NCI-H2081 treated with DMSO at 0.1 percent for 48 hours (cell line): ENCODE measurements around the gene GINS3.

Source experiments
- DNase-seq: peaks from one replicate; lab custom pipeline; 2025; lab: John Stamatoyannopoulos, UW

Gene GINS3

DNA sequence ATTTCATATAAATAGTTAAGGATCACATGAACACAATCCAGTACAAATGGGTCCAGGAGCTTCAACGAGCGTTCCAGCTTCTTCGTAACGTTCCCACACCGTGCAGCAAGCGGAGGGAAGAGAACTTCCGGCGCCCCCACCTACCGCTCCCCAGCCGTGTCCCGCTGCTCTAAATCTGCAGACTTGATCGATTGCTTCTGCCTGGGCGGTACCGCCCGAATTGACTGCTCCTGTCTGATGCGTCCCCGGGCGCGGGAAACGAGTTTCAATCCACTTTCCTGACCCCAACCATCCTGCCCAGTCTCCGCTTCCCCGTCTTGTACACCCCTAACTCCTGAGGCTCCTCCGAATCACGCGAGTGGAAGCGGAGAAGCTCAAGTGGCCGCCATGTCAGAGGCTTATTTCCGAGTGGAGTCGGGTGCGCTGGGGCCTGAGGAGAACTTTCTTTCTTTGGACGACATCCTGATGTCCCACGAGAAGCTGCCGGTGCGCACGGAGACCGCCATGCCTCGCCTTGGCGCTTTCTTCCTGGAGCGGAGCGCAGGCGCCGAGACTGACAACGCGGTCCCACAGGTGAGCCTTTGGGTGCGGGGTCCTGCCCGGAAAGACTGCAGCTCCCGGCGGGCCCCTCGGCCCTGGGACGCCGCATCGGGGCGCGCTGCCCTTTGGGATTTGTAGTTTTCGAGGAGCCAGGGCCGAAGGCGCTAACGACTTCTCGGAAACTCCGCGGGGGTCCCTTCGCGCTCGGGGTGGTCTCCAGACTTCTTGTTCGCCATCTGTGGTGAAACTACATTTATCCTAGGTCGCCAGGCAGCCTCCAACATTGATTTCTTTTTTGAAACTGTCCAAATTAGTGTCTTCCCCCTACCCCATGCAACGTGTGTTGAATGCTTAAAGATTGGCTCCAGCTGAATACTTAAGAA lies at the start of gene GINS3:
Gene GINS3, plus strand, starts transcription at position 257 of the 923 bp plus-strand sequence. Its CDS starts 131 bp downstream, at position 388.
- DNase-seq: peak; percentile 33

DNA sequence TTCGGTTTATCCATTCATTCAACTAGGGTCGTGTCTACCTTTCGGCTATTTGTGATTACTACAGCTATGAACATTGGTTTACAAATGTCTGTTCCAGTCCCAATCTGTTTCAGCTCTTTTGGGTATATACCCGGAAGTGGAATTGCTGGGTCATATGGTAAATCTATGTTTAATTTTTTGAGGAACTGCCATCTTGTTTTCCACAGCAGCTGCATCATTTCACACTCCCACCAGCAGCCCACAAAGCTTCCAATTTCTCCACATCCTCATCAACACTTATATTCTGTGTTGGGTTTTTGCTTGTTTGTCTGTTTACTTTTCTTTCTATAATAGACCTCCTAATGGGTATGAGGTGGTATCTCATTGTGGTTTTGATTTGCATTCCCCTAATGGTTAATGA lies 48.7 kb upstream of the GINS3 start:
- no peak for DNase-seq

DNA sequence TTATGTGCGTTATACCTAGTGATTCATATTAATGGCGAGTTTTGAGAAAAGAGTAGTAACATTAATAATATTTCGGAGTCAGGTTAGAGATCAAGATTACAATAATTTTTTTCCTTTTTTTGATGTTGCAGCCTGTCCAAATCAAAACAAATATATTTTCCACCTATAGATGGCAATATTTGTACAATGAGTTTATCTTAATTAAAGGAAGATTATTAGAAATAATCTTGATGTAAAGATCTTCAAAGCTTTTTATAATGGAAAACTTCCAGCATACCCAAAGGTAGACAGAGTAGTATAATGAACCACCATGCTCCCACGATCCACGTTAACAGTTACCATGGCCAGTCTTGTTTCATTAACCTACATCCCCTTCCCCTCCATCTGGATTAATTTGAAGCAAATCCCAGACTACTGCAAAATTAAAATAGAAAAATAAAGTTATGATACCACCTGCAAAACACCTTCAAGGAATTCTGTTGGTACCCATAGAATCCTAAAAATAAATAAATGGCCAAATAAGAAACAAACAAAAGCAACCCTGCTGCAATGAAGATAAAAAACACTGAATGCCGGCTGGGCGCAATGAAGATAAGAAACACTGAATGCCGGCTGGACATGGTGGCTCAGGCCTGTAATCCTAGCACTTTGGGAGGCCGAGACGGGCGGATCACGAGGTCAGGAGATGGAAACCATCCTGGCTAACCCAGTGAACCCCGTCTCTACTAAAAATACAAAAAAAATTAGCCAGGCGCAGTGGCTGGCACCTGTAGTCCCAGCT lies 46.5 kb upstream of the GINS3 start:
- no peak for DNase-seq

DNA sequence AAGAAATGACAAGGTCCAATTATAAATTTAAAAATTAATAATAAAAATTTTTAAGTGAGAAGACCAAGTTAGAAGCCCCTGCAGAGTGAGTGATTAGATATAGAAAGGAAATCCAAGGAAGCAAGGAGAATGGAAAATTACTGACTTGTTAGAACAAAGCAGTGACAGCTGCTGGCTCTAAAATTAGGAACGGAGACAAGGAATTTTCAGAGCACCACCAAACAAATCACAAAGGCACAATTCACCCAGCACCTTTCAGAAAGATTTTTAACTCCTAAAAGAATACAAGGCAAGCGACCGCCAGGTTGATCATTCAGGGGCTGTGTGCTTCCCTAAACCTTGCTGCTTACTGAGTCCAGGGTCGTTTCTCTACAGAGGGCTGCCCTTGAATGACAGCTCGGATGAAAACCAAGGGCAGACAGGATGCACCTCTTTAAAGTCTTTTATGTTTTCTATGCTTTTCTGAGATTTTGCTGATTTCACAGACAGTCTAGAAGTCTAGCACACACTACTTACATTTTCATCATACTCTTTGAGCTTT lies 45.4 kb upstream of the GINS3 start:
- DNase-seq: no peak

DNA sequence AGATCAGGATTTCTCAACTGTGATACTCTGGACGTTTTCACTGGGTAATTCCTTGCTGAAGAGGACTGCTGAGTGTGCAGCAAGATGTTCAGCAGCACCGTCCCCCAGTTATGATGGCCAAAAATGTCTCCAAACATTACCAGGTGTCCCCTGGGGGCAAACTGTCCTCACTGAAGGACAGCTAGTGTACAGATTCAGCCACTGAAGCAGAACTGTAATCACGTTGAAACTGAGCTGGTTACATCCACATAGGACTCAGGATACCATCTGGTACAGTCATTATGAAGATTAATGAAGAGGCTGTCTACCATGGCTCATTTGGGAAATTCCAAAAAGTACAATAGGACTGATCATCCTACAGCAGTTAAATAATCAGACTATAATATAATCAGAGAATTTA lies 43.3 kb upstream of the GINS3 start:
- DNase-seq: no peak

DNA sequence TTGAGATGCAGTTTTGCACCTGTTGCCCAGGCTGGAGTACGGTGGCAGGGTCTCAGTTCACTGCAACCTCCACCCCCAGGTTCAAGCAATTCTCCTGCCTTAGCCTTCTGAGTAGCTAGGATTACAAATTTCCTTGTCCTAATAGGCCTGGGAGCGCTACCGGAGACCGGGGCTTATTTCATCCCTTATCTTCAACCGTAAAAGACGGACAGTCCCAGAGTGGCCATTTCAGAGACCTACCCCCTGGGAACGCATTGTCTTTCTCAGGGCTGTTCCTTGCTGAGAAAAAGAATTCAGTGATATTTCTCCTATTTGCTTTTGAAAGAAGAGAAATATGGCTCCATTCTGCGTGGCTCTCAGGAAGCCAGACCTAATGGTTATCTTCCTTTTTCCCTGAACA lies 39.6 kb upstream of the GINS3 start:
- no peak for DNase-seq

DNA sequence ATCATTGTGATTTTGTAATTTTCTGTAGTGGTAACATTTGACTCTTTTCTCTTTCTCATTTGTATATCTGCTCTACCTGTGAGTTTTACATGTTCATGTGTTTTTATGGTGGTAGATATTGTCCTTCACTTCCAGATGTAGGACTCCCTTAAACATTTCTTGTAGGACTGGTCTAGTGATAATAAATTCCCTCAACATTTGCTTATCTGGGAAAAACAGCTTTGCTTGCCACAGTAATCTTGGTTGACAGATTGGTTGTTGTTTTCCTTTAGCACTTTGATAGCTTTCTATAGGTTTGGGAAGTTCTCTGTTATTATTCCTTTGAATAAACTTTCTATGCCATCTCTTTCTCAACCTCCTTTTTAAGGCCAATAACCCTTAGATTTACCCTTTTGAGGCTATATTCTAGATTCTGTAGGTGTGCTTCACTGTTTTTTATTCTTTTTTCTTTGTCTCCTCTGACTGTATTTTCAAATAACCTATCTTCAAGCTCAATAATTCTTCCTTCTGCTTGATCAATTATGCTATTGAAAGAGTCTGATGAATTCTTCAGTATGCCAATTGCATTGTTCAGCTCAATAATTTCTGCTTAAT lies 32.1 kb upstream of the GINS3 start:
- no peak for DNase-seq

DNA sequence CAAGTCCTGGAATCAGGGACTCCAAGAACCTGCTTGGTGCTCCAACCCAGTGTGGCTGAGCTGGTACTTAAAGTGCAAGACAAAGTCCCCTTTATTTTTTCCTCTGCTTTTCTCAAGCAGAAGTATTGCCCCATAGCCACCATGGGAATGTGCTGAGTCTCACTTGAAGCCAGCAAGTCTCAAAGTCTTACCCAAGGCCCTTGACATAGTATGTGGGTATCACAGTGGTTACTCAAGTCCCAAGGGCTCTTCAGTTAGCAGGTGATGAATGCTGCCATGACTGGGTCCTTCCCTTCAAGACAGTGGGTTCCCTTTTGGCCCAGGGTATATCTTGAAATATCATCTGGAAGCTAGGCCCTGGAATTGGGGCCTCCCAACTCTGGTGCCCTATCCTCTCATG lies 30.5 kb upstream of the GINS3 start:
- no peak for DNase-seq

DNA sequence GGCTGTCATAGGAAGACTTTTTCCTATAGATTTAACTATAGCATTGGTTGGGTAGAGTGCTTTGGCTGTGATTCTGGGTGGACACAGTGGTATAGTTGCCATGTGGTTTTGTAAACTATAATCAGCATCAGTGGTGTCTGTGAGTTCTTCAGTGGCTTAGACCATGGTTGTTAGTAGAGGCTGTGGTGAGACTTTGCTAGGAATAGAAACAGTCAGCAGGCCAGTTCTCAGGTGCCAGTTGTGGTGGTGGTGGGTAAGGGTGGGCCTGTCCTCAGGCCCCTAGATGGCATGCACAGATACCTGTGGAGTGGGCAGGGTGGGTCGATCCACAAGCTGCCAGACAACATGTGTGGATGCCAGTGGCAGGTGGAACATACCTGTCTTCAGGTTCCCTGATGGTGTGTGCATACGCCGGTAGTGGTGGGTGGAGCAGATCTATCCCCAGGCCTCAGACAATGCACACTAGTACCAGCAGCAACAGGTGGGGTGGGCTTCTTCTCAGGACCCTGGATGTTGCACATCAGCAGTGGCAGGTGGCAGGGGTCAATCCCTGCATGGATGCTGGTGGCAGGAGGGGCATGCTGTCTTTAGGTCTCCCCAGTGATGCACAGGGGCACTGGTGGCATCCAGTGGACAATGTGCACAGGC lies 28.4 kb upstream of the GINS3 start:
- DNase-seq: no peak

DNA sequence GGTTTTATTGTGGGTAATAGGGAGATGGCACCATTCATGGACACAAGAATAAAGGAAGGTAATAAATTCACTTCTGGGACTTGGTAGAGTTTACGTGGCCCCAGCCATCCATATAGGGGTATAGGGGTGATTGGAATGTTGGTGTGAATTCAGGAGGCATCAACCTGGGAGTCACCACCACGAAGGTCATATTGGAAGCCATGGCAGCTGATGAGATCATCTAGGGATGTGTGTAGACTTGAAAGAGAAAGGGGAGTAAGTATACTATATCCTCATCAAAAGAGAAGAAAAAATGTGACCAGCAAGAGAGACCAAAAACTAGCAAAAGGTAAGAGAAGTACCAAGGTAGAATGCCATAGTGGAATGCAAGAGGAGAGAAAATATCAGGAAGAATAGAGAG lies 26.6 kb upstream of the GINS3 start:
- DNase-seq: no peak

DNA sequence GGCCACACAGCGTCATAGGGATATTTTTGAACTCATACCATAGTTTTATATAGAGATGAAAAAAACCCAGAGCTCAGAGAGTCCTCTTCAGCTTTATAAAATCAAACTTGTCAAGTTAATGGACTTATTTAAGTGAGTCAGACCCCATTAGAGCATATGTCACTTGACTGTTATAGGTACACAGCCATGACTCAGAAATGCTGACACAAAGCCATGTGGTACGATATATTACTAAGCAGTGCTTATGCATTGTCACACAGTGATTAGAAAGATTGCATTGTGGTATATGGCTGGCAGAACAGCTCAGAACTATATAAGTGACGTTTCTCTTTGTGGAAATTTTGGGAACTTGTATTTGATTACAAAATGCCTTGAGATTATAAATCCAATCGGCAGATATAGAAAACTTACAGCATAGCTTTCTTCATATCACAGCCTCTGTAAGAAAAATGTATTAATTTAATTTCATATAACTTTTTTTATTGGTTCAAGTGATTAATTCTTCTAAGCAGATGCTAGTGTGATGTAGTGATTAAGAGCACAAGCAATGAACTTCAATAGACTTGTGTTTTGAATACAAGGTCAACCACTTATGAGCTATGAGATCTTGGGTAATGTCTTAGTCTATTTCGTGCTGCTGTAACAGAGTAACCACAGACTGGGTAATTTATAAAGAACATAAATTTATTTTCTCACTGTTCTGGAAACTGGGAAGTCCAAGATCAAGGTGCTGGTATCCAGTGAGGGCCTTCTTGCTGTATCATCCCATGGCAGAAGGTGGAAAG lies 25.8 kb upstream of the GINS3 start:
- no peak for DNase-seq

DNA sequence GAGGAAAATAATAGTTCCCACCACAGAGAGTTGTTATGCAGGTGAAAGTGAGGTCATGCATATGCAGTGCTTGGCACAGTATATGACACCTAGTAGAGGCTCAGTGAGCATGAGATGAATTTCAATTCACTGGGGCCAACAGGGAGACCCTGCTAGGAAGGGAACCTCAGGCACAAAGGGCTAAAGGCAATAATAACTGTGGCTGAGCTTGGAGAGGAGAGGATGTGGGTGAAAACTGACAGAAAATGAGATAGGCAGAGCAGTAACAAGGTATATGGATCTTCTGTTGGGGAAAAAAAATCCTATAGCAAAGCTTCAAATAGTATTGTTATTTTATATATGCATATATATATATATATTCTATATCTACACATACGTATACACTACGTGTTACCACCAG lies 25.0 kb upstream of the GINS3 start:
- DNase-seq: no peak

DNA sequence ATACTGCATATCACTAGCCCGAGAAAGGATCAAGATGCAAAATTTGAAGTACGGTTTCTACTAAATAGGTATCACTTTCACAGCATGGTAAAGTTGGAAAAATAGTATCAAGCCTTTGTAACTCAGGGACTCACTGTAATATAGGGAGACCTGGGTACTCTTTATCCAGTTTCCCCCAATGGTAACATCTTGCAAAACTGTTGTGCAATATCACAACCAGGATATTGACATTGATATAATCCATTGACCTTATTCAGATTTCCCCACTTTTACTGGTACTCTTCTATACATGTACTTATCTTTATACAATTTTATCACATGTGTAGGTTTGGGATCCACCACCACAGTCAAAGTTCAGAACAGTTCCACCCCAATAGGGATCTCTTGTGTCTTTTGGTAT lies 20.4 kb upstream of the GINS3 start:
- no peak for DNase-seq

DNA sequence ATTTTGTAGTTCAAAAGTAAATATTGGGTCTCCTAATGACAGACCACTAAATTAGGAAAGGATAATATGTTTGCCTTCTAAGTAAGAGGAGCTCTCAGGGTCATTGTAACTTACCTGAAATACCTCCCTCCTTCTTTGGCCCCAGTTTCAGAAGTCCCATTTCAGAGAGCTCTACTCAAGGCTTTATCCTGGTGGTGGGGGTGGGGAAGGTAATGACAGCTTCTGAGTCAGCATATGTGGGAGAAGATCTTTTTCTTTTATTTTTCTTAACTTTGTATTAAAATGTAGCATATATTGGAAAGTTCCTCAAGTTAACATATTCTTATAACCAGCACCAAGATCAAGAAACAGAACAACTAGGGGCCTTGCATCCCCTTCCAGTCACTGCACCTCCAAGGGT lies 16.9 kb upstream of the GINS3 start:
- no peak for DNase-seq

DNA sequence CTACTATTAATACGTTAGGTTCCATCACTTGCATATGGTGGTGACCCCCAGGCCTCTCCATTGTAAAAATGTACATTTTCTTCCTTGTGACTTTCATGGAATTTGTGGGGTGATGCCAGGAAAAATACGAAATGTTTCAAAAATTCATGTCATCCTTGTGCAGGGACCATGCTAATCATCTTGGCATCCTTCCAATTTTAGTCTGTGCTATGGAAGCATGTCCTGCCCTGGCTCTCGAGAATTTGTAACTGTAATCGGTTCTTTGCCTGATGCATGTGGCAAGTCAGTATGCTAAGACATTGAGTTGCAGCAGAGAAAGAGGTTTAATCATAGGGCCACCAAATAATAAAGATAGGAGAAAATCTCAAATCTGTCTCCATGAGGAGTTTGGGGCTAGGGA lies 14.3 kb upstream of the GINS3 start:
- DNase-seq: no peak

DNA sequence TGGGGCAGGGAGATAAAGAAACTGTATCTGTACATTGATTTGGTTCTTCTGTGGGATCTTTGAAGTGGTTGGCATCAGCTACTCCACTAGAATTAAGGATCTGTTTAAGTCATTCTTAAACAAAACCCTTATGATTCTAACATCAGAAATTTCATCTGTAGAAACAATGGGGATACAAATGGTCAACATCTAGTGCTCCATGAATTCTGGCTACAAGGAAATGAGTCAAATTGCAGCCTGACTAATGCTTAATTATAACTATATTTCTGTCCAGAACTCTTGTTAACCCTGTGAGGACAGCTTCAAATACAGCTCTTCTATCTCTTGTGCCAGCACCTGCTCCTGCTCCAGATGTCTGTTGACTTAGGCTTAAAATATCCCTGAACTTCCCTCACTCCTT lies 13.9 kb upstream of the GINS3 start:
- DNase-seq: no peak

DNA sequence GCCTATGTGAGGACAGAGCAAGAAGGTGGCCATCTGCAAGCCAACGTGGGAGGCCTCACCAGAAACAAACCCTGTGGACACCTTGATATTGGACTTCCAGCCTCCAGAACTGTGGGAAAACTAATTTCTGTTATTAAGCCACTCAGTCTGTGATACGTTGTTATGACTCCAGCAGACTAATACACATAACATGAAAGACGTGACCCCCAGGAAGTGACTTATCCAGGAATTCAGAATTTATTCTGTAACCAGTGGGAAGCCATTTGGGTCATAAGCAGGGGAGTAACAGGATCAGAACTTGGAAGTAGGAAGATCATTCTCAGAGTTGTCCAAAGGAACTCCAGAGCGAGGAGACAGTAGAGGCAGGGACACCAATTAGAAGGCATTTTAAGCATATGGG lies 12.5 kb upstream of the GINS3 start:
- no peak for DNase-seq

DNA sequence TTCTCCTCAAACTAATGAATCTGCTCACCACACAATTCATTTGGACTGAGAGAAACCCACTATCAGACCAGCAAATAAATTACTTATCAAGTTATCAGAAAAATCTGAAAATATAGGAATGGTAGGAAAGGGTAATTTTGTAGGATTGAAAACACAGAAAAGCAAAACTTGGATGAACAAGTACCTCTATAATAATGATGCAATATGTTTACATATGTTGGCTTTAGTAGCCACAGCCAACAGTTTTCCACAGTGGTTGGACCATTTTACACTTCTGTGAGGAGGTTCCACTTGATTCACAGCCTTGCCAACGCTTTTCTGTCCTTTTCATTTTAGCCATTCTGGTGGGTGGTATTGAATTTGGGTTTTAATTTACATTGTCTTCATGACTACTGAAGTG lies 10.6 kb upstream of the GINS3 start:
- DNase-seq: no peak

DNA sequence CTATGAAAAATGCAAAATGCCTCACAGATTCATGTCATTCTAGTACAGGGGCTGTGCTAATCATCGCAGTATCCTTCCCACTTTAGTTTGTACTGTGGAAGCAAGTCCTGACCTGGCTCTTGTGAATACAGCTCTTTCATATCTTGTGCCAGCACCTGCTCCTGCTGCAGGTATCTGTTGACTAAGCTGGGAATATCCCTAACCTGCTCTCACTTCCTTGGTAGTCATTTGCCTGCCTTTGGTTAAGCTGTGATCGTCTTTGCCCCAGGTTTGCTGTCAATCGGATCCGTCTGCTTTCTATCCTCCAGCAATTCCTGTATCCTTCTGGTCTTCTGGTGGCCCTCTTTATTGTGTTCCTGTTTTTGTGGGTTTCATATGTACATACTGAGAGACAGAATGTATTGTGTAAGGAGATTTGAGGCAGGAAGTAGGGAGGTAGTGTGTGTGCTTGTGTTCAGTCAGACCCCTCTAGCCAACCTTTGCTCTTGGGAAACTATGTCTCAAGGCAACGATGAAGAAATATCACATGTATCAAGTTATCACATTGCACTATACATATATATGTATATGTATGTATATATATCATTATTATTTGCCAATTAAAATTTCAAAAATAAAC lies 7.7 kb upstream of the GINS3 start:
- no peak for DNase-seq

DNA sequence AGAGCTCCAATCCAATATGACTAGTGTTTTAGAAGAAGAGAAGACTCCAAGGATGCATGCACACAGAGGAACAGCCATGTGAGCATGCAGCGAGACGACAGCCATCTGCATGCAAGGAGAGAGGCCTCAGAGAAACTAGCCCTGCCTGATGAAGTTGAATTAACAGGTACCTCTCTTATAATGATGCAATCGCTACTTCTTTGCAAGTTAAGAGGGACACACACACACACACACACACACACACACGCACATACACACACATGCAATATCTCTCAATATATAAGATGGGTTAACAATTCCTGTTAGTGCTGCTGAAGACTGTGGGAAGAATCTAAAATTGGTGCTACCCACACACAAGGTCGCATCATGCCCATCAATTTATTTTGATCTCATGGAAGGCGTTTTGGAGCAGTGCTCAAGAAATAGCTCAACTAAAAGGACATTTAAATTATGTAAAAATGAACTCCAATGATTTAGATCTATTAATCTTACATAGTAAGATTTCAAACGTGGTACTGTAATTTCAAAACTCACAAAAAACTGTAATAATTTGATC lies 7.0 kb upstream of the GINS3 start:
- no peak for DNase-seq

DNA sequence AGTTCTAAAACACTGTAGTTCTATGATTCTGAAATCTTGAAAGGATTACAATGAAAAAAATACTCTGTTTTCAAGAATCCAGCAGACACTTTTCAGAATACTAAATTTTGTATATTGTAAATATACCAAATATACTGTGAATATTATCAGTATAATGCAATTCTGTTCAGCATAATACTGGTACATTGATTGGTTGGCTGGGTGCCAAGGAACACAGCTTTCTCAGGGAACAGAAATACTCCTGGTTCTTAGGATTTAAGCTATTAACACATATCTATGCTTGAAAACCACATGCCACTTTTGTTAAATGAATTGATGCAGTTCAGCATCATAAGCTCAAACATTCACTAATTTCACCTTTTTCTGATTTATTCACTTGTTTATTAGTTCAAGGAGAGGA lies 2.5 kb upstream of the GINS3 start:
- no peak for DNase-seq
